Testis (tissue), 2 donors: ENCODE data around the gene ACSS3.
"Not testable (repeated sequence)": the region's sequence is repeated elsewhere in the genome, so short reads cannot be mapped to it uniquely, and the experiment has no call there.

Experiments used
- CTCF ChIP-seq, 3 experiments: fragments of 450-650 bp in 2 of 3; fragments of 200-600 bp in 1 of 3; sonication (generic) in 1 of 3; IDR thresholded peaks; one replicate each; pipeline ENCODE4 v1.5.1; 2016 to 2019; ENCODE audit warnings: antibody characterized with exemption in 3 of 3, mild to moderate bottlenecking in 2 of 3, moderate library complexity in 1 of 3
- POLR2A ChIP-seq: fragments of 450-650 bp; IDR thresholded peaks from one replicate; pipeline ENCODE4 v1.6.1; 2017; ENCODE audit warnings: antibody characterized with exemption, mild to moderate bottlenecking, moderate library complexity

DNA sequence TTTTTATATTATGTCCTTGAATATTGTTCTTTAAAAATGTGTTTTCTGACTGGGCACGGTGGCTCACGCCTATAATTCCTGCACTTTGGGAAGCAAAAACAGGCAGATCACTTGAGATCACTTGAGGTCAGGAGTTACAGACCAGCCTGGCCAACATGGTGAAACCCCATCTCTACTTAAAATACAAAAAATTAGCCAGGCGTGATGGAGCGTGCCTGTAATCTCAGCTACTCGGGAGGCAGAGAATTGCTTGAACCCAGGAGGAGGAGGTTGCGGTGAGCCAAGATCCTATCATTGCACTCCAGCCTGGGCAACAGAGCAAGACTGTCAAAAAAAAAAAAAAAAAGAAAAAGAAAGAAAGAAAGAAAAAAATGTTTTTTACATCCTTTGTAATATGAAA is 122.7 kb downstream of the ACSS3 start:
- TF ChIP-seq POLR2A; CTCF (IDR thresholded peaks at IDR 0.05): not testable (repeated sequence)
